HepG2 (cell line): ENCODE measurements around the gene UCN. TPM values are rescaled to one million over a fixed set of nuclear protein-coding genes. Genes with fewer than 3 reads are reported as not detected.
A peak's percentile ranks its signal among the peaks of the same experiment; 100 is the strongest.

ENCODE experiments used
- ARID2 ChIP-seq: sonication (generic); formaldehyde crosslinking; IDR thresholded peaks from 2 replicates; pipeline ENCODE4 v1.8.1; 2022; ENCODE audit warnings: mild to moderate bottlenecking, missing genetic modification reagents, borderline replicate concordance
- EHMT2 ChIP-seq: fragments of 200-600 bp; sonication (generic); IDR thresholded peaks from 2 replicates; pipeline ENCODE4 v1.7.0; 2017; ENCODE audit warnings: antibody characterized with exemption, low read depth, low read length, borderline replicate concordance
- ERF ChIP-seq: IDR thresholded peaks from 2 replicates; pipeline ENCODE4 v1.6.1; 2018; ENCODE audit warnings: missing biosample characterization, missing genetic modification reagents
- HOXA7 ChIP-seq: sonication (generic); formaldehyde crosslinking; IDR thresholded peaks from 2 replicates; pipeline ENCODE4 v1.8.1; 2022; ENCODE audit warnings: mild to moderate bottlenecking, missing genetic modification reagents, moderate library complexity
- IKZF5 ChIP-seq: IDR thresholded peaks from 2 replicates; pipeline ENCODE4 v1.6.1; 2018; ENCODE audit warnings: missing genetic modification reagents, mild to moderate bottlenecking, missing compliant biosample characterization
- KMT2A ChIP-seq: sonication (generic); formaldehyde crosslinking; IDR thresholded peaks from 2 replicates; pipeline ENCODE4 v1.4.0; 2020; ENCODE audit warnings: missing genetic modification reagents
- MATR3 ChIP-seq: sonication (generic); formaldehyde crosslinking; IDR thresholded peaks from 2 replicates; pipeline ENCODE4 v1.4.0; 2020; ENCODE audit warnings: missing genetic modification reagents
- NCOA5 ChIP-seq: sonication (generic); formaldehyde crosslinking; IDR thresholded peaks from 2 replicates; pipeline ENCODE4 v1.4.0; 2020; ENCODE audit warnings: missing genetic modification reagents
- NFIC ChIP-seq: IDR thresholded peaks from 2 replicates; pipeline ENCODE4 v1.6.1; 2012; ENCODE audit warnings: mild to moderate bottlenecking, low read length, inconsistent platforms
- NR2C2 ChIP-seq: sonication (generic); formaldehyde crosslinking; IDR thresholded peaks from 2 replicates; pipeline ENCODE4 v1.4.0; 2020; ENCODE audit warnings: missing genetic modification reagents, mild to moderate bottlenecking, moderate library complexity, borderline replicate concordance
- PAXIP1 ChIP-seq: sonication (generic); formaldehyde crosslinking; conservative IDR thresholded peaks from 2 replicates; pipeline ENCODE4 v1.4.0; 2020; ENCODE audit warnings: mild to moderate bottlenecking, missing genetic modification reagents, moderate library complexity
- POLR2G ChIP-seq: fragments of 200-400 bp; formaldehyde crosslinking; IDR thresholded peaks from 2 replicates; pipeline ENCODE4 v1.6.1; 2018; ENCODE audit warnings: mild to moderate bottlenecking, low read depth, low read length, moderate library complexity
- SNAPC5 ChIP-seq: sonication (generic); formaldehyde crosslinking; IDR thresholded peaks from 2 replicates; pipeline ENCODE4 v1.8.1; 2023; ENCODE audit warnings: mild to moderate bottlenecking, missing genetic modification reagents, borderline replicate concordance
- ZBED4 ChIP-seq: sonication (generic); formaldehyde crosslinking; IDR thresholded peaks from 2 replicates; pipeline ENCODE4 v1.4.0; 2020; ENCODE audit warnings: missing genetic modification reagents, borderline replicate concordance
- ZNF678 ChIP-seq: sonication (generic); formaldehyde crosslinking; IDR thresholded peaks from 2 replicates; pipeline ENCODE4 v1.4.0; 2020; ENCODE audit warnings: mild to moderate bottlenecking, missing genetic modification reagents
- ZNF883 ChIP-seq: sonication (generic); formaldehyde crosslinking; IDR thresholded peaks from 2 replicates; pipeline ENCODE4 v1.5.1; 2020; ENCODE audit warnings: mild to moderate bottlenecking, missing genetic modification reagents; ENCODE audit errors: not compliant biosample characterization
- polyA plus RNA-seq, 8 experiments: library from polyadenylated mRNA; depleted of rRNA in 3 of 8; stranded (reverse) in 7 of 8; unstranded in 1 of 8; fragments of >200 nt; fragmentation: Illumina TruSeq in 4 of 8; extraction: Trizol in 4 of 8; gene quantifications; 2 replicates each; pipeline versions ENCODE4 v1.2.1 to v1.2.3, GENCODE V29; 2011 to 2016; ENCODE audit warnings: low read depth in 4 of 8, missing spikeins in 1 of 8, mixed read lengths in 1 of 8; ENCODE audit not compliant: insufficient read depth in 1 of 8
- total RNA-seq, 5 experiments: library from RNA; depleted of rRNA; stranded (reverse); fragments of >200 nt; fragmentation: Illumina TruSeq; extraction: Trizol; gene quantifications; 2 replicates each; pipeline ENCODE4 v1.2.3, GENCODE V29; 2016; ENCODE audit warnings: low read depth in 1 of 5
- TF ChIP-seq, protein P1 (sequence below): sonication (generic); formaldehyde crosslinking; IDR thresholded peaks from 2 replicates; pipeline ENCODE4 v1.4.0; 2020; ENCODE audit warnings: missing genetic modification reagents, low read depth, mild to moderate bottlenecking, borderline replicate concordance
- TF ChIP-seq, protein P2 (sequence below): IDR thresholded peaks from 2 replicates; pipeline ENCODE4 v1.6.1; 2016; ENCODE audit warnings: missing compliant biosample characterization, missing genetic modification reagents, borderline replicate concordance

UCN gene
- total and polyA plus RNA-seq, 2 of the 13 experiments (the other 11 are each of a cell fraction or from before 2014, with no cell fraction given) = 1.2 to 2.3 TPM

DNA sequence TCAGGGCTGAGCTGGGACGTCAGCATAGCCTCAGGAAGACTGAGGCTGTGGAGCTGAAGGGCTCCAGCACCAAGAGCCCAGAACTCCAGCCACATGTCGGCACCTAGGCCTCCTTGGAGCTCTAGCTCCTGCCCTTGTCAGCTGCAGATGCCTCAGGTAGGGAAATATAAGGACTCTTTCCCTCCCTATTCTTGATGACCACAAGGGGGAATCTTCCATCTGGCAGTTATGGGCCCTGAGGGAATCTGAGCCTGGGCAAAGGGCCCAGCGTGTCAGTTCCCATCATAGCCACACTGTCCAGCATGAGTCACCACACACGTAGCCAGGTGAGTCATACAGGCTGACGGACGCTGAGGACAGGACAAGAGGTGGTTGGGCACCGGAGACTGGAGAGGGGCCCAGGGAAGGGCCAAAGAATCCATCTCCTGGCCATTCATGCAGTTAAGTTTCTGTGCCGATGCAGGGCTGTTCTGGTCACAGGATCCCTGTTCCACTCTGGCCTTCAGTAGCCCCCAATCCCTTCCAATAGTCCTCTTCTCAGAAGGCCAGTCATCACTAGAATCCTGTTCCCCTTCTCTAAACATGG lies 12.8 kb upstream of the UCN start (continued):
- TF ChIP-seq POLR2G (peak; percentile 72), EHMT2 (no peak), HOXA7 (no peak), IKZF5 (peak; percentile 92), ZNF883 (no peak), NFIC (no peak), ZBED4 (CRISPR knock-in tag) (peak; percentile 74; the same call in 1 of the 2 replicates), PAXIP1 (peak; percentile 86), NCOA5 (CRISPR knock-in tag) (no peak), ZNF678 (CRISPR knock-in tag) (no peak), SNAPC5 (CRISPR knock-in tag) (no peak), ARID2 (no peak), MATR3 (CRISPR knock-in tag) (no peak), ERF (peak; percentile 89; the same call in 1 of the 2 replicates), NR2C2 (CRISPR knock-in tag) (peak; percentile 50; the same call in 1 of the 2 replicates), KMT2A (CRISPR knock-in tag) (peak; percentile 36; the same call in 1 of the 2 replicates)
- TF ChIP-seq, protein P1, sequence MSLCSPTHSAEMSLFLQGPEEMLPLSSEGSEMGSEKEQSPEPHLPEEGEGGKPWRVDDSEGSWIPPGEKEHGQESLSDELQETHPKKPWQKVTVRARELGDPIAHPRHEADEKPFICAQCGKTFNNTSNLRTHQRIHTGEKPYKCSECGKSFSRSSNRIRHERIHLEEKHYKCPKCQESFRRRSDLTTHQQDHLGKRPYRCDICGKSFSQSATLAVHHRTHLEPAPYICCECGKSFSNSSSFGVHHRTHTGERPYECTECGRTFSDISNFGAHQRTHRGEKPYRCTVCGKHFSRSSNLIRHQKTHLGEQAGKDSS (CRISPR knock-in tag) = peak; percentile 69; the same call in 1 of the 2 replicates
- TF ChIP-seq, protein P2, sequence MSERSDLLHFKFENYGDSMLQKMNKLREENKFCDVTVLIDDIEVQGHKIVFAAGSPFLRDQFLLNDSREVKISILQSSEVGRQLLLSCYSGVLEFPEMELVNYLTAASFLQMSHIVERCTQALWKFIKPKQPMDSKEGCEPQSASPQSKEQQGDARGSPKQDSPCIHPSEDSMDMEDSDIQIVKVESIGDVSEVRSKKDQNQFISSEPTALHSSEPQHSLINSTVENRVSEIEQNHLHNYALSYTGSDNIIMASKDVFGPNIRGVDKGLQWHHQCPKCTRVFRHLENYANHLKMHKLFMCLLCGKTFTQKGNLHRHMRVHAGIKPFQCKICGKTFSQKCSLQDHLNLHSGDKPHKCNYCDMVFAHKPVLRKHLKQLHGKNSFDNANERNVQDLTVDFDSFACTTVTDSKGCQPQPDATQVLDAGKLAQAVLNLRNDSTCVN (CRISPR knock-in tag) = peak; percentile 71; the same call in 1 of the 2 replicates
